ENCODE data around the gene PCDHB16. TPM values are rescaled to one million over a fixed set of nuclear protein-coding genes. Genes with fewer than 3 reads are reported as not detected.
"Not testable (repeated sequence)": the region's sequence is repeated elsewhere in the genome, so short reads cannot be mapped to it uniquely, and the experiment has no call there.

PCDHB16 gene
- total RNA-seq, 1 donor from 2014 or later, result 10.8 TPM

GRCh38 chr5:141213656-141214339 lies 31.6 kb downstream of the PCDHB16 start, which contains the start of gene PCDHB13:
Gene PCDHB13, plus strand, starts transcription at chr5:141213919. Its CDS starts 205 bp downstream, at chr5:141214124.
- H3K4me1 Mint-ChIP-seq (ENCODE audit: unreplicated experiment); DNase-seq (ENCODE audit: extremely low spot score, unreplicated experiment); H3K4me3 Mint-ChIP-seq (ENCODE audit: unreplicated experiment); H3K27me3 Mint-ChIP-seq (ENCODE audit: unreplicated experiment); H3K27ac Mint-ChIP-seq (ENCODE audit: unreplicated experiment); H3K36me3 Mint-ChIP-seq (ENCODE audit: unreplicated experiment): not testable (repeated sequence)
- H3K9me3 Mint-ChIP-seq (ENCODE audit: unreplicated experiment), result peaks cover 64% of the 10 kb centered on the region
- TF ChIP-seq, protein P1, sequence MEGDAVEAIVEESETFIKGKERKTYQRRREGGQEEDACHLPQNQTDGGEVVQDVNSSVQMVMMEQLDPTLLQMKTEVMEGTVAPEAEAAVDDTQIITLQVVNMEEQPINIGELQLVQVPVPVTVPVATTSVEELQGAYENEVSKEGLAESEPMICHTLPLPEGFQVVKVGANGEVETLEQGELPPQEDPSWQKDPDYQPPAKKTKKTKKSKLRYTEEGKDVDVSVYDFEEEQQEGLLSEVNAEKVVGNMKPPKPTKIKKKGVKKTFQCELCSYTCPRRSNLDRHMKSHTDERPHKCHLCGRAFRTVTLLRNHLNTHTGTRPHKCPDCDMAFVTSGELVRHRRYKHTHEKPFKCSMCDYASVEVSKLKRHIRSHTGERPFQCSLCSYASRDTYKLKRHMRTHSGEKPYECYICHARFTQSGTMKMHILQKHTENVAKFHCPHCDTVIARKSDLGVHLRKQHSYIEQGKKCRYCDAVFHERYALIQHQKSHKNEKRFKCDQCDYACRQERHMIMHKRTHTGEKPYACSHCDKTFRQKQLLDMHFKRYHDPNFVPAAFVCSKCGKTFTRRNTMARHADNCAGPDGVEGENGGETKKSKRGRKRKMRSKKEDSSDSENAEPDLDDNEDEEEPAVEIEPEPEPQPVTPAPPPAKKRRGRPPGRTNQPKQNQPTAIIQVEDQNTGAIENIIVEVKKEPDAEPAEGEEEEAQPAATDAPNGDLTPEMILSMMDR (IDR thresholded peaks at IDR 0.05), result peak; percentile 19

- H3K27ac Mint-ChIP-seq (ENCODE audit: unreplicated experiment); H3K4me3 Mint-ChIP-seq (ENCODE audit: unreplicated experiment); H3K27me3 Mint-ChIP-seq (ENCODE audit: unreplicated experiment); H3K4me1 Mint-ChIP-seq (ENCODE audit: unreplicated experiment); DNase-seq (ENCODE audit: extremely low spot score, unreplicated experiment); H3K36me3 Mint-ChIP-seq (ENCODE audit: unreplicated experiment): not testable (repeated sequence)
- peaks cover 64% of the 10 kb centered on the region for H3K9me3 Mint-ChIP-seq (ENCODE audit: unreplicated experiment)
Observed at GRCh38 chr5:141214583-141214982, 32.4 kb downstream of the PCDHB16 start.

DNA sequence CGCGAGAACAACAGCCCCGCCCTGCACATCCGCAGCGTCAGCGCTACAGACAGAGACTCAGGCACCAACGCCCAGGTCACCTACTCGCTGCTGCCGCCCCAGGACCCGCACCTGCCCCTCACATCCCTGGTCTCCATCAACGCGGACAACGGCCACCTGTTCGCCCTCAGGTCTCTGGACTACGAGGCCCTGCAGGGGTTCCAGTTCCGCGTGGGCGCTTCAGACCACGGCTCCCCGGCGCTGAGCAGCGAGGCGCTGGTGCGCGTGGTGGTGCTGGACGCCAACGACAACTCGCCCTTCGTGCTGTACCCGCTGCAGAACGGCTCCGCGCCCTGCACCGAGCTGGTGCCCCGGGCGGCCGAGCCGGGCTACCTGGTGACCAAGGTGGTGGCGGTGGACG lies 33.3 kb downstream of the PCDHB16 start:
- H3K4me3 Mint-ChIP-seq (ENCODE audit: unreplicated experiment); H3K27me3 Mint-ChIP-seq (ENCODE audit: unreplicated experiment); H3K36me3 Mint-ChIP-seq (ENCODE audit: unreplicated experiment); H3K27ac Mint-ChIP-seq (ENCODE audit: unreplicated experiment); H3K4me1 Mint-ChIP-seq (ENCODE audit: unreplicated experiment): not testable (repeated sequence)
- peak; percentile 78 for DNase-seq (ENCODE audit: extremely low spot score, unreplicated experiment)
- peaks cover 69% of the 10 kb centered on the region for H3K9me3 Mint-ChIP-seq (ENCODE audit: unreplicated experiment)

- peak; percentile 84 for DNase-seq (ENCODE audit: extremely low spot score, unreplicated experiment)
- H3K36me3 Mint-ChIP-seq (ENCODE audit: unreplicated experiment), result not testable (repeated sequence)
- H3K9me3 Mint-ChIP-seq (ENCODE audit: unreplicated experiment), result peaks cover 70% of the 10 kb centered on the region
Observed at GRCh38 chr5:141216035-141216434, 33.8 kb downstream of the PCDHB16 start.

GRCh38 chr5:141223112-141223783 lies 41.1 kb downstream of the PCDHB16 start, which contains the start of gene PCDHB14:
Gene PCDHB14, plus strand, starts transcription at chr5:141223343. Its CDS starts 163 bp downstream, at chr5:141223506.
- peaks cover 9% of the 10 kb centered on the region for H3K4me1 Mint-ChIP-seq (ENCODE audit: unreplicated experiment)
- TF ChIP-seq, protein P1 (IDR thresholded peaks at IDR 0.05), result peak; percentile 51
- H3K27me3 Mint-ChIP-seq (ENCODE audit: unreplicated experiment), result no peaks in the 10 kb centered on the region
- peaks cover 63% of the 10 kb centered on the region for H3K9me3 Mint-ChIP-seq (ENCODE audit: unreplicated experiment)
- peak within 1 kb of the TSS; percentile 75 for H3K4me3 Mint-ChIP-seq (ENCODE audit: unreplicated experiment)
- peaks cover 13% of the 10 kb centered on the region for H3K36me3 Mint-ChIP-seq (ENCODE audit: unreplicated experiment)
- peak within 1 kb of the TSS; percentile 85 for H3K27ac Mint-ChIP-seq (ENCODE audit: unreplicated experiment)
- DNase-seq (ENCODE audit: extremely low spot score, unreplicated experiment), result no peak

More at GRCh38 chr5:141216035-141216434, 33.8 kb downstream of the PCDHB16 start:
- H3K4me3 Mint-ChIP-seq (ENCODE audit: unreplicated experiment); H3K27ac Mint-ChIP-seq (ENCODE audit: unreplicated experiment); H3K4me1 Mint-ChIP-seq (ENCODE audit: unreplicated experiment); H3K27me3 Mint-ChIP-seq (ENCODE audit: unreplicated experiment): not testable (repeated sequence)

GRCh38 chr5:141224844-141225243 lies 42.7 kb downstream of the PCDHB16 start:
- H3K4me3 Mint-ChIP-seq (ENCODE audit: unreplicated experiment); H3K27ac Mint-ChIP-seq (ENCODE audit: unreplicated experiment); H3K27me3 Mint-ChIP-seq (ENCODE audit: unreplicated experiment); H3K4me1 Mint-ChIP-seq (ENCODE audit: unreplicated experiment); DNase-seq (ENCODE audit: extremely low spot score, unreplicated experiment): not testable (repeated sequence)
- Mint-ChIP-seq H3K9me3 (ENCODE audit: unreplicated experiment) (peaks cover 53% of the 10 kb centered on the region), H3K36me3 (ENCODE audit: unreplicated experiment) (peaks cover 11% of the 10 kb centered on the region)

- not testable (repeated sequence) for H3K27ac Mint-ChIP-seq (ENCODE audit: unreplicated experiment); DNase-seq (ENCODE audit: extremely low spot score, unreplicated experiment); H3K4me3 Mint-ChIP-seq (ENCODE audit: unreplicated experiment); H3K27me3 Mint-ChIP-seq (ENCODE audit: unreplicated experiment); H3K4me1 Mint-ChIP-seq (ENCODE audit: unreplicated experiment)
- H3K9me3 Mint-ChIP-seq (ENCODE audit: unreplicated experiment), result peaks cover 52% of the 10 kb centered on the region
- peaks cover 11% of the 10 kb centered on the region for H3K36me3 Mint-ChIP-seq (ENCODE audit: unreplicated experiment)
Observed at GRCh38 chr5:141225421-141225820, 43.2 kb downstream of the PCDHB16 start.

Data from osteocyte (in vitro differentiated cells).